ENCODE results near the gene FILIP1L.

FILIP1L gene

DNA sequence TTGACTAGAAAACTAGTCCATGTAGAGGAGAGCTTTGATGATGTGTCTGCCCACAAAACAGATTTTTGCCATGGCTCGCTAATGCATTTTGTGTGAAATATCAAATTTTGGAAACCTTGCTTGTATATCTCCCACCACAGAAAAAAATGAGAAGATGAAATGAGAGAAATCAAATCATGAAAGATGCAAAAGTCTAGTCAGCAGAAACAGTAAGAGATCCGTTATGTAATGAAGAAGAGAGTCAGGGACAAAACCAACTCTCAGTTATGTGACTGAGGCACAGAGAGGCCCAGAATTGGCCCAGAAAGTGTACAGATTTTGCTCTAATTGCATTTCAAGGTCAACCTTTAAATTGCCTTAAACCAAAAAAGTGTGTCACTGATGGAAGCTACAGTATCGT is 107.0 kb downstream of the FILIP1L start:
- H3K4me3 ChIP-seq (ENCODE audit: low read length): no peak overlapping the region
- no peak for DNase-seq (ENCODE audit: low read depth)
- no peak for TF ChIP-seq CTCF (conservative IDR thresholded peaks at IDR 0.05; ENCODE audit: low read depth, low read length)

DNA sequence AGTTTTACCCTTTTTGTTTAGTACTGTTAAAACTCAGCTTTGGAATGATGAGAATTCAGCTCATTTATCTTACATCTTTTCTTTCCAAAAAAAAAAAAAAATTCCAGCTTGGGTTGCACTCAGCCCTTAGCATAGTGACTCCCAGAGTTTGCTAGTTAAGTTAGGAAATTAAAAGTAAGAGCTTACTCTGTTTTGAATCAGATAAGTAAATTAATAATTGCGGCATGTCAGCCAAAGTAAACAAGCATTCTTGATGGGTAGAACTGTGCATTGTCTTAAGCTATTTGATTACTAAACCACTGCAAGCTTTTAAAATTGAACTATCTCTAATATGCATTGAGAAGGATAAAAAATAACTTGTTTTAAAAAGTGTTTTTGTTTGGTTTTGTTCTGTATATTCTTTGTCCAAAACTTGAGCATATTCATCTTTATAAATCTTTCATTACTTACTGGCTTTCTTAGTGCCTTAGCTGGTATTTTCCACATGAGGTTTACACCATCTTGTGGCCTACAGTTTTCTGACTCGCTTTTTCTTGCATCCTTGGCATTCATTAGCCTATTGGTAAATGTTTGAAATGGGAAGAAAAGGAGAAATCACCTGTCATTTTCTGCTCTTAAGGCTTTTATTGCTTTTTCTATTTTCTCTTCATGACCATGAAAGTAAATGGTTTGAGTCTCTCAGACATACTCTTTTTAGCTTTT is 107.6 kb downstream of the FILIP1L start:
- DNase-seq (ENCODE audit: low read depth): no peak
- H3K4me3 ChIP-seq (ENCODE audit: low read length): no peak overlapping the region
- TF ChIP-seq CTCF (conservative IDR thresholded peaks at IDR 0.05; ENCODE audit: low read depth, low read length): peak; percentile 18

DNA sequence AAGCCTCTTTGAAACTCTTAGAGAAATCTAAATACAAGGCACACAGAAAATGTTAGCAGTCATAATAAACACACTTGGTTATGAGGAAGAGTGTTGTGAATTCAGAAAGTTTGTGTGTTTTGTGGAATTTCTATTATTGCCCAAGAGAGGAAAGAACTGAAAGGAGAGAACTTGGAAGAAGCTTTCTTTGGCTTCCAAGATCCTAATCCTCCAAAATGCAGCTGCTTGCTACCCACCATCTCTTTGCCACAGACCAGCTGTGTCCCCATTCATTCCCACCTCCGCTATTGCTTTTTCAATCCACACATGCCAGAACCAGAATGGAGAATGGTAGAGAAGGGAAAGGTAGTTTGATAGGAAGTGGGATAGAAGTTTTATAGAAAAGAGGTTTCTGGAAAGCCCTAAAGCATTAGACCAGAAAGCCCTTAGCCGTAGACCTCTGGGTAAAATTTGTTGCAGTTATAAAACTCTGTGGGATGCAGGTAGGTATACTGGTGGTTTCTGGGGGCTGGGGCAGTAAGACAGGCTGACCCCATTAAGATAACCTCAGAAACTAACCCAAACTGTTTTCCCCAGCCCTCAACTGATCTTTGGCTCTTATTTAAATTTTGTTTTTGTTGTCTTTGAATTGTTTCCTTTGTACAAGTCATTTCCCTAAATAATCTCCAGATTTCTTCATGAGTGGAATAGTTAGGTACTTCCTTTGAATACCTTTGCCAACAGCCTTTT is 108.5 kb downstream of the FILIP1L start:
- no peak for DNase-seq (ENCODE audit: low read depth)
- H3K4me3 ChIP-seq (ENCODE audit: low read length): no peak overlapping the region

GRCh38 chr3:100004931-100005330 is 109.4 kb downstream of the FILIP1L start:
- H3K4me3 ChIP-seq (ENCODE audit: low read length): no peak overlapping the region
- no peak for TF ChIP-seq CTCF (conservative IDR thresholded peaks at IDR 0.05; ENCODE audit: low read depth, low read length)
- DNase-seq (ENCODE audit: low read depth): no peak

More for the DNA sequence above, 108.5 kb downstream of the FILIP1L start:
- TF ChIP-seq CTCF (conservative IDR thresholded peaks at IDR 0.05; ENCODE audit: low read depth, low read length): no peak

GRCh38 chr3:100003609-100004503 is 110.4 kb downstream of the FILIP1L start:
- TF ChIP-seq CTCF (conservative IDR thresholded peaks at IDR 0.05; ENCODE audit: low read depth, low read length): no peak
- no peak overlapping the region for H3K4me3 ChIP-seq (ENCODE audit: low read length)
- DNase-seq (ENCODE audit: low read depth): no peak

DNA sequence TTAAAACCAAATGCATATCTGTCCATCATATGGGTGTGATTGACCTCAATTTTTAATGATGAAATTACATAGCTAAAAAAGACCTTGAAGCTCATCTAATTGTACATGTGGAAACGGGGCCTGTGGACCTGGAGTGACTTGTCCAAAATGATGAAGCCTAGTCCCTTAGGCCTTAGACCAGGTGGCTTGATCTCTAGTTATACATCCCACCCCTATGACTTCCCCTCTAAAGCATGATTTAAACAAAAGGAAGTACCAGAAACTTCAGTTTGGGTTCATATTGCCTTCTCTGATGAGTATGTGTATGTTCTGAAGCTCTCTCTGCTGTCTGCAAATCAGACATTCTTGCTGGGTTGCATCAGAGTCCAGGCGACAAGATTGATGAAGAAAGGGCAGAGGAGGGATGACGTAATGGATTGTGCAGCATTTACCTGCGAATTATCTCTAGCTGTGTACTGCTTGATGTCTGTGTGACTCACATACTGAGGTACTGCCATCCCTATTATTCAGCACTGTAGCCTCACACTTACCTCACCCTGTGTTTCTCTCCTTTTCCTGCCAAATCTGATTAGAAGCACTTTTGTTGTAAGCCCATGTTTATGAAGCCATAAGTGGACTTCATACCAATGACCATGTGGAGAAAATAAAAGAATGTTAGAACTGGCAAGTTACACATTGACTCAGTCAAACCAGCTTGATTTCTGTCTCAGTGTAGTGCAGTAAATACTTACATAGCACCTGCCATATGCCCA is 111.5 kb downstream of the FILIP1L start:
- no peak for TF ChIP-seq CTCF (conservative IDR thresholded peaks at IDR 0.05; ENCODE audit: low read depth, low read length)
- DNase-seq (ENCODE audit: low read depth): peak; percentile 73
- H3K4me3 ChIP-seq (ENCODE audit: low read length): no peak overlapping the region

Data from retinal pigment epithelial cell (primary cell).